Measurements from ENCODE around the gene ZCRB1. TPM values are rescaled to one million over a fixed set of nuclear protein-coding genes. Genes with fewer than 3 reads are reported as not detected.

ZCRB1 gene
- total and polyA plus RNA-seq, 12 donors, result 26.1 to 79.2 (median 58.6) TPM

GRCh38 chr12:42266579-42267230, 59.2 kb downstream of the ZCRB1 start:
- DNase-seq (no peak), ATAC-seq (peak in 1 of 8 donors; percentile 44)
- TF ChIP-seq CTCF (IDR thresholded peaks at IDR 0.05), result no peak
- no peaks in the 10 kb centered on the region for H3K9me3 ChIP-seq
- WGBS, 2 donors, result 93 to 96% methylated on average over 17 of the region's 17 CpGs
- H3K4me1 ChIP-seq, result peaks cover 0 to 5% (median 0%) of the 10 kb centered on the region in 9 donors
- H3K27ac ChIP-seq, result no peak overlapping the region
- no peak overlapping the region for H3K4me3 ChIP-seq
- intact Hi-C loops (cut with DNase I), result no loop called here
- H3K27me3 ChIP-seq, result no peaks in the 10 kb centered on the region
- no peaks in the 10 kb centered on the region for H3K36me3 ChIP-seq

- H3K4me1 ChIP-seq, result no peaks in the 10 kb centered on the region
- no peak overlapping the region for H3K4me3 ChIP-seq
- intact Hi-C loops (cut with DNase I), result no loop called here
- no peak for ATAC-seq
- H3K9me3 ChIP-seq, result no peaks in the 10 kb centered on the region
- no peak overlapping the region for H3K27ac ChIP-seq
- no peaks in the 10 kb centered on the region for H3K36me3 ChIP-seq
- no peaks in the 10 kb centered on the region for H3K27me3 ChIP-seq
- WGBS, 2 donors, result 88 to 89% methylated on average over 2 of the region's 2 CpGs
- no peak for TF ChIP-seq CTCF (IDR thresholded peaks at IDR 0.05)
- no peak for DNase-seq
These were observed 63.6 kb downstream of the ZCRB1 start for GRCh38 chr12:42262271-42262670.

Small RNA genes within 50 kb of the gene (microRNA-seq; reads per million reads assigned to microRNA genes)
- 0 reads per million in 2 donors for gene MIR7851

Other genes with a start within 250 kb of the ZCRB1 start
- gene GXYLT1, start 181.2 kb downstream of the ZCRB1 start, total RNA-seq, result 1 to 10 TPM; 4.2 to 7.8 (median 5.7) TPM
- 1 to 10 TPM; 1.7 to 2.2 TPM for gene GXYLT1, start 181.2 kb downstream of the ZCRB1 start, polyA plus RNA-seq
- gene YAF2, start 87.8 kb downstream of the ZCRB1 start, total RNA-seq, result 100 to 1,000 TPM in 1 of 10 donors, 10 to 100 TPM in 9; 61.9 to 129 (median 90.5) TPM
- gene YAF2, start 87.8 kb downstream of the ZCRB1 start, polyA plus RNA-seq, result 10 to 100 TPM; 26.9 to 41.7 TPM
- 10 to 100 TPM; 28.2 to 41.8 (median 34.8) TPM for gene PPHLN1, start 73 bp upstream of the ZCRB1 start, total RNA-seq
- 10 to 100 TPM; 15.4 to 25.8 TPM for gene PPHLN1, start 73 bp upstream of the ZCRB1 start, polyA plus RNA-seq

Data from heart right ventricle (tissue), 16 donors.